ENCODE measurements around the gene LAMTOR1. TPM values are rescaled to one million over a fixed set of nuclear protein-coding genes. Genes with fewer than 3 reads are reported as not detected.

LAMTOR1 gene
- total and polyA plus RNA-seq, 2 of the 8 experiments (the other 6 are each of a cell fraction or from before 2014, with no cell fraction given): 82.1 to 160 TPM

GRCh38 chr11:72061739-72062396, 41.2 kb downstream of the LAMTOR1 start:
- H4K91ac ChIP-seq (replicated peaks; ENCODE audit: insufficient read length, low read length): no peak overlapping the region
- no peak overlapping the region for H3K27ac ChIP-seq (ENCODE audit: low read depth, low read length)
- peaks cover 0 to 31% of the 10 kb centered on the region in 2 experiments; a peak in 3 of 4 replicates for H3K79me2 ChIP-seq (ENCODE audit: control insufficient read depth in 1 of 2, insufficient read depth in 2 of 2, low read length in 2 of 2)
- H3K4ac ChIP-seq (replicated peaks; ENCODE audit: insufficient read length, low read depth, low read length): no peak overlapping the region
- DNase-seq (ENCODE audit: low read depth in 1 of 2, low spot score in 2 of 2) (no peak), FAIRE-seq (no peak)
- H2BK12ac ChIP-seq (ENCODE audit: low read depth, low read length): no peak overlapping the region
- no peaks in the 10 kb centered on the region for H3K4me1 ChIP-seq (replicated peaks in 1 of 4; ENCODE audit: control insufficient read depth in 3 of 4, insufficient read depth in 4 of 4, low read length in 3 of 4)
- CTCF ChIA-PET (ENCODE audit: partially characterized antibody): interaction anchor here (1.0 to 1.2 kb wide), 6 partner anchors 9 to 37 kb away, joined by 3 to 5 read pairs (median 3); no protein-coding TSS in a partner anchor
- no peaks in the 10 kb centered on the region for H3K9me3 ChIP-seq (ENCODE audit: insufficient read depth in 2 of 2, low read depth in 1 of 2, low read length in 1 of 2)
- H3K23ac ChIP-seq (ENCODE audit: insufficient read length): no peak overlapping the region
- no peak overlapping the region for H2BK20ac ChIP-seq (ENCODE audit: low read length)
- no peak overlapping the region for H2BK15ac ChIP-seq (ENCODE audit: low read length)
- 90% methylated on average over 5 of the region's 5 CpGs; no CpG with 5 or more reads in 1 of the 2 experiments for WGBS, 2 experiments (ENCODE audit: extremely low coverage in 1 of 2, insufficient coverage in 1 of 2, insufficient read length in 1 of 2, insufficient replicate concordance in 2 of 2, low coverage in 1 of 2, low lambda C conversion rate in 2 of 2, missing lambda C conversion rate in 1 of 2)
- H2AFZ ChIP-seq (ENCODE audit: low read length): no peak overlapping the region
- POLR2A ChIA-PET (ENCODE audit: partially characterized antibody): interaction anchor here (0.9 to 1.5 kb wide), 2 partner anchors 21 to 31 kb away, joined by 3 to 4 read pairs; no protein-coding TSS in a partner anchor
- no peak overlapping the region for H3K18ac ChIP-seq (ENCODE audit: extremely low read depth, low read length)
- H2BK5ac ChIP-seq (ENCODE audit: low read depth, low read length): no peak overlapping the region
- H3K56ac ChIP-seq (replicated peaks; ENCODE audit: insufficient read length, low read depth, low read length): no peak overlapping the region
- H2BK120ac ChIP-seq (replicated peaks; ENCODE audit: low read depth, low read length): no peak overlapping the region
- no peak overlapping the region for H3K4me3 ChIP-seq (ENCODE audit: extremely low read depth in 1 of 4, insufficient read depth in 2 of 4, low read depth in 3 of 4, low read length in 4 of 4)
- H3K14ac ChIP-seq (ENCODE audit: insufficient read length): no peak overlapping the region
- H4K5ac ChIP-seq (ENCODE audit: insufficient read length, low read depth, low read length): no peak overlapping the region
- no peak overlapping the region for H2AK5ac ChIP-seq (ENCODE audit: low read depth, low read length)
- no peak overlapping the region for H3K4me2 ChIP-seq (ENCODE audit: insufficient read depth in 1 of 2, low read depth in 2 of 2, low read length in 2 of 2)
- H3K9ac ChIP-seq (replicated peaks in 1 of 4; ENCODE audit: extremely low read depth in 1 of 4, low read depth in 3 of 4, low read length in 3 of 4): no peak overlapping the region
- H4K8ac ChIP-seq (ENCODE audit: extremely low read depth, insufficient read depth, low read length): no peak overlapping the region
- H3K79me1 ChIP-seq (ENCODE audit: low read depth, low read length): no peaks in the 10 kb centered on the region; the same call in 1 of the 2 replicates
- peaks cover 0 to 10% (median 2%) of the 10 kb centered on the region in 4 experiments; a peak in 3 of 8 replicates for H3K36me3 ChIP-seq (ENCODE audit: control insufficient read depth in 2 of 4, insufficient read depth in 4 of 4, low read length in 3 of 4)
- H4K20me1 ChIP-seq (replicated peaks in 1 of 2; ENCODE audit: control insufficient read depth in 1 of 2, insufficient read depth in 2 of 2, low read length in 2 of 2): peaks cover 0 to 6% of the 10 kb centered on the region in 2 experiments
- no peaks in the 10 kb centered on the region for H3K27me3 ChIP-seq (replicated peaks in 1 of 4; ENCODE audit: control insufficient read depth in 3 of 4, extremely low read depth in 1 of 4, insufficient read depth in 3 of 4, low read length in 3 of 4)
- no peaks in the 10 kb centered on the region for H3K23me2 ChIP-seq (ENCODE audit: low read depth, low read length)
- TF ChIP-seq BCL11A (IDR thresholded peaks at IDR 0.05; ENCODE audit: low read depth in 2 of 2, low read length in 2 of 2) (no peak), CBX8 (IDR thresholded peaks at IDR 0.05; ENCODE audit: borderline replicate concordance, low read depth, low read length) (no peak), ZNF274 (IDR thresholded peaks at IDR 0.05; ENCODE audit: borderline replicate concordance, extremely low read depth, low read length) (no peak), SIRT6 (IDR thresholded peaks at IDR 0.05; ENCODE audit: low read length) (no peak), RBBP5 (IDR thresholded peaks at IDR 0.05; ENCODE audit: borderline replicate concordance, low read depth, low read length) (no peak), RXRA (IDR thresholded peaks at IDR 0.05; ENCODE audit: insufficient read depth, low read depth, low read length) (no peak), RAD21 (IDR thresholded peaks at IDR 0.05 in 1 of 2, conservative IDR thresholded peaks at IDR 0.05 in 1 of 2; ENCODE audit: low read depth in 2 of 2, low read length in 2 of 2) (no peak)
